H9 (cell line): ENCODE measurements around the gene EPHA4. TPM values are rescaled to one million over a fixed set of nuclear protein-coding genes. Genes with fewer than 3 reads are reported as not detected.
A peak's percentile ranks its signal among the peaks of the same experiment; 100 is the strongest.

Experiments used
- DNase-seq: peaks from one replicate; pipeline ENCODE4 v3.0.0-alpha.2; 2017
- H2AFZ ChIP-seq: one replicate; pipeline ENCODE4 v1.6.1; 2013; ENCODE audit warnings: mild to moderate bottlenecking, low read length, control low read depth, moderate library complexity
- H2AK5ac ChIP-seq: 2 replicates; pipeline ENCODE4 v1.6.1; 2013; ENCODE audit warnings: low read length, control low read depth, mixed read lengths; ENCODE audit not compliant: insufficient read length
- H2BK120ac ChIP-seq: one replicate; pipeline ENCODE4 v1.6.1; 2013; ENCODE audit warnings: low read depth, mild to moderate bottlenecking, low read length, control low read depth, inconsistent platforms; ENCODE audit not compliant: poor library complexity, severe bottlenecking
- H2BK12ac ChIP-seq: 2 replicates; pipeline ENCODE4 v1.6.1; 2013; ENCODE audit warnings: low read length, control low read depth, mixed read lengths, low read depth; ENCODE audit not compliant: insufficient read length
- H2BK15ac ChIP-seq: 2 replicates; pipeline ENCODE4 v1.6.1; 2013; ENCODE audit warnings: low read depth, low read length, control low read depth
- H2BK20ac ChIP-seq: one replicate; pipeline ENCODE4 v1.6.1; 2013; ENCODE audit warnings: low read depth, mild to moderate bottlenecking, low read length, control low read depth, inconsistent platforms; ENCODE audit not compliant: poor library complexity, severe bottlenecking
- H2BK5ac ChIP-seq: 2 replicates; pipeline ENCODE4 v1.6.1; 2013; ENCODE audit warnings: low read length, control low read depth, mixed read lengths; ENCODE audit not compliant: insufficient read length
- H3K14ac ChIP-seq: 2 replicates; pipeline ENCODE4 v1.6.1; 2013; ENCODE audit warnings: low read length, control low read depth; ENCODE audit not compliant: insufficient read depth
- H3K18ac ChIP-seq: 2 replicates; pipeline ENCODE4 v1.6.1; 2013; ENCODE audit warnings: low read depth, mild to moderate bottlenecking, mixed read lengths, low read length, control low read depth; ENCODE audit not compliant: insufficient read length
- H3K23ac ChIP-seq: 2 replicates; pipeline ENCODE4 v1.6.1; 2013; ENCODE audit warnings: low read length, control low read depth, mixed read lengths, low read depth; ENCODE audit not compliant: insufficient read length
- H3K23me2 ChIP-seq: 2 replicates; pipeline ENCODE4 v1.6.1; 2013; ENCODE audit warnings: low read depth, mild to moderate bottlenecking, mixed read lengths, low read length, control low read depth; ENCODE audit not compliant: insufficient read length, poor library complexity, severe bottlenecking
- H3K27ac ChIP-seq: 2 replicates; pipeline ENCODE4 v1.5.1; 2013; ENCODE audit warnings: low read length, control low read depth, mixed read lengths, low read depth; ENCODE audit not compliant: insufficient read length
- H3K27me3 ChIP-seq: 2 replicates; pipeline ENCODE4 v1.6.1; 2013; ENCODE audit warnings: low read length, control low read depth, inconsistent platforms; ENCODE audit not compliant: insufficient read depth
- H3K4ac ChIP-seq: 2 replicates; pipeline ENCODE4 v1.6.1; 2013; ENCODE audit warnings: low read depth, mild to moderate bottlenecking, control low read depth, inconsistent platforms, low read length, moderate library complexity
- H3K4me1 ChIP-seq: 2 replicates; pipeline ENCODE4 v1.6.1; 2013; ENCODE audit warnings: low read length, control low read depth, inconsistent platforms; ENCODE audit not compliant: insufficient read depth
- H3K4me2 ChIP-seq: 2 replicates; pipeline ENCODE4 v1.6.1; 2013; ENCODE audit warnings: low read length, control low read depth, mixed read lengths; ENCODE audit not compliant: insufficient read length, insufficient read depth
- H3K56ac ChIP-seq: 2 replicates; pipeline ENCODE4 v1.6.1; 2013; ENCODE audit warnings: low read depth, mild to moderate bottlenecking, mixed read lengths, low read length, control low read depth; ENCODE audit not compliant: insufficient read length
- H3K79me1 ChIP-seq: 2 replicates; pipeline ENCODE4 v1.6.1; 2013; ENCODE audit warnings: low read depth, mild to moderate bottlenecking, moderate library complexity, low read length, control low read depth, inconsistent platforms; ENCODE audit not compliant: insufficient read depth, poor library complexity, severe bottlenecking
- H3K79me2 ChIP-seq: 2 replicates; pipeline ENCODE4 v1.6.1; 2013; ENCODE audit warnings: low read length, control low read depth, inconsistent platforms; ENCODE audit not compliant: insufficient read depth
- H3K9ac ChIP-seq: 2 replicates; pipeline ENCODE4 v1.6.1; 2013; ENCODE audit warnings: low read length, control low read depth, mixed read lengths; ENCODE audit not compliant: insufficient read length; ENCODE audit errors: extremely low read depth
- H3K9me3 ChIP-seq: one replicate; pipeline ENCODE4 v1.6.1; 2013; ENCODE audit warnings: low read depth, low read length, inconsistent platforms; ENCODE audit not compliant: control insufficient read depth
- H3T11ph ChIP-seq: one replicate; pipeline ENCODE4 v1.6.1; 2013; ENCODE audit warnings: mild to moderate bottlenecking, low read length, control low read depth, inconsistent platforms
- H4K20me1 ChIP-seq: one replicate; pipeline ENCODE4 v1.6.1; 2013; ENCODE audit not compliant: control insufficient read depth, insufficient read length, insufficient read depth
- H4K5ac ChIP-seq: 2 replicates; pipeline ENCODE4 v1.6.1; 2013; ENCODE audit warnings: low read depth, mild to moderate bottlenecking, mixed read lengths, low read length, control low read depth; ENCODE audit not compliant: insufficient read length
- H4K8ac ChIP-seq: replicated peaks from 2 replicates; pipeline ENCODE4 v1.6.1; 2013; ENCODE audit warnings: low read length, control low read depth, mixed read lengths, low read depth; ENCODE audit not compliant: insufficient read length
- H4K91ac ChIP-seq: 2 replicates; pipeline ENCODE4 v1.6.1; 2013; ENCODE audit warnings: low read depth, mild to moderate bottlenecking, moderate library complexity, mixed read lengths, low read length, control low read depth; ENCODE audit not compliant: insufficient read length
- H3K27ac Mint-ChIP-seq, 3 experiments: 2 replicates in 2 of 3; 3 replicates in 1 of 3; pipeline ENCODE4 v1.8.0; 2020 to 2021; ENCODE audit warnings: mixed read lengths in 3 of 3, mild to moderate bottlenecking in 1 of 3, moderate library complexity in 1 of 3
- H3K27me3 Mint-ChIP-seq: 2 replicates; pipeline ENCODE4 v1.8.0; 2021; ENCODE audit warnings: low read depth, mild to moderate bottlenecking, moderate library complexity, mixed read lengths
- H3K36me3 Mint-ChIP-seq, 3 experiments: 2 replicates in 2 of 3; 3 replicates in 1 of 3; pipeline ENCODE4 v1.8.0; 2020 to 2021; ENCODE audit warnings: low read depth in 3 of 3, mixed read lengths in 3 of 3; ENCODE audit not compliant: insufficient read depth in 1 of 3
- H3K4me1 Mint-ChIP-seq, 2 experiments: 2 replicates each; pipeline ENCODE4 v1.8.0; 2020; ENCODE audit warnings: mixed read lengths in 2 of 2
- H3K4me3 Mint-ChIP-seq, 2 experiments: 2 replicates in 1 of 2; 3 replicates in 1 of 2; pipeline ENCODE4 v1.8.0; 2020 to 2021; ENCODE audit warnings: mild to moderate bottlenecking in 2 of 2, mixed read lengths in 2 of 2, moderate library complexity in 1 of 2
- H3K9me3 Mint-ChIP-seq, 2 experiments: 2 replicates in 1 of 2; 3 replicates in 1 of 2; pipeline ENCODE4 v1.8.0; 2020; ENCODE audit warnings: mild to moderate bottlenecking in 2 of 2, mixed read lengths in 2 of 2, moderate library complexity in 1 of 2
- CTCF ChIP-seq: fragments of 200-600 bp; sonication (generic); conservative IDR thresholded peaks from 3 replicates; pipeline ENCODE4 v1.8.0; 2021; ENCODE audit warnings: antibody characterized with exemption, mild to moderate bottlenecking
- WGBS: extraction: QIAGEN DNeasy Blood & Tissue Kit; methylation state at CpG from one replicate; pipeline ENCODE4 v1.1.7; 2013; ENCODE audit warnings: missing lambda C conversion rate, low lambda C conversion rate, mixed read lengths; ENCODE audit not compliant: insufficient read length; ENCODE audit errors: extremely low coverage; 5-methylcytosine and 5-hydroxymethylcytosine counted together
- total RNA-seq: library from RNA; stranded (reverse); gene quantifications from 2 replicates; pipeline ENCODE4 v1.2.1, GENCODE V29; 2021

EPHA4 gene
- total RNA-seq, 1 experiment from 2014 or later, result 25.1 TPM

- Histone ChIP-seq H3K4me2 (peak overlapping the region; percentile 31), H3T11ph (no peak overlapping the region), H2AK5ac (no peak overlapping the region), H4K5ac (no peak overlapping the region), H3K14ac (no peak overlapping the region), H2BK120ac (no peak overlapping the region), H2BK20ac (no peak overlapping the region), H3K79me1 (no peaks in the 10 kb centered on the region), H4K8ac (no peak overlapping the region), H3K9ac (no peak overlapping the region), H3K9me3 (no peaks in the 10 kb centered on the region), H3K23ac (no peak overlapping the region), H3K18ac (no peak overlapping the region), H2BK5ac (no peak overlapping the region), H3K79me2 (no peaks in the 10 kb centered on the region), H3K4me1 (peaks cover 2% of the 10 kb centered on the region; the same call in 1 of the 2 replicates), H3K4ac (no peak overlapping the region), H2BK12ac (no peak overlapping the region), H2BK15ac (no peak overlapping the region), H2AFZ (no peak overlapping the region), H3K27ac (no peak overlapping the region), H3K56ac (no peak overlapping the region), H3K27me3 (no peaks in the 10 kb centered on the region), H4K91ac (no peak overlapping the region), H3K23me2 (no peaks in the 10 kb centered on the region), H4K20me1 (no peaks in the 10 kb centered on the region)
- Mint-ChIP-seq H3K9me3 (no peaks in the 10 kb centered on the region; a peak in 1 of 5 replicates), H3K27me3 (no peaks in the 10 kb centered on the region; the same call in 1 of the 2 replicates), H3K36me3 (no peaks in the 10 kb centered on the region; a peak in 1 of 7 replicates), H3K27ac (peak overlapping the region; percentile 81 to 93 (median 89)), H3K4me1 (peaks cover 19 to 29% of the 10 kb centered on the region in 2 experiments), H3K4me3 (peak overlapping the region; percentile 43 to 65; a peak in 4 of 5 replicates)
- WGBS, result no CpG with 5 or more reads among the region's 9 CpGs
- peak; percentile 69 for TF ChIP-seq CTCF
- peak; percentile 82 for DNase-seq
Measured at GRCh38 chr2:221372159-221372884, 199.8 kb downstream of the EPHA4 start.
